GM12801 (cell line): ENCODE measurements around the gene CLDN4.

ENCODE experiments used
- TF ChIP-seq, protein P1 (sequence below): IDR thresholded peaks from one replicate; pipeline ENCODE4 v1.5.1; 2011; ENCODE audit warnings: control low read depth; ENCODE audit not compliant: insufficient read length; ENCODE audit errors: extremely low read depth

The CLDN4 gene, protein sequence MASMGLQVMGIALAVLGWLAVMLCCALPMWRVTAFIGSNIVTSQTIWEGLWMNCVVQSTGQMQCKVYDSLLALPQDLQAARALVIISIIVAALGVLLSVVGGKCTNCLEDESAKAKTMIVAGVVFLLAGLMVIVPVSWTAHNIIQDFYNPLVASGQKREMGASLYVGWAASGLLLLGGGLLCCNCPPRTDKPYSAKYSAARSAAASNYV

DNA sequence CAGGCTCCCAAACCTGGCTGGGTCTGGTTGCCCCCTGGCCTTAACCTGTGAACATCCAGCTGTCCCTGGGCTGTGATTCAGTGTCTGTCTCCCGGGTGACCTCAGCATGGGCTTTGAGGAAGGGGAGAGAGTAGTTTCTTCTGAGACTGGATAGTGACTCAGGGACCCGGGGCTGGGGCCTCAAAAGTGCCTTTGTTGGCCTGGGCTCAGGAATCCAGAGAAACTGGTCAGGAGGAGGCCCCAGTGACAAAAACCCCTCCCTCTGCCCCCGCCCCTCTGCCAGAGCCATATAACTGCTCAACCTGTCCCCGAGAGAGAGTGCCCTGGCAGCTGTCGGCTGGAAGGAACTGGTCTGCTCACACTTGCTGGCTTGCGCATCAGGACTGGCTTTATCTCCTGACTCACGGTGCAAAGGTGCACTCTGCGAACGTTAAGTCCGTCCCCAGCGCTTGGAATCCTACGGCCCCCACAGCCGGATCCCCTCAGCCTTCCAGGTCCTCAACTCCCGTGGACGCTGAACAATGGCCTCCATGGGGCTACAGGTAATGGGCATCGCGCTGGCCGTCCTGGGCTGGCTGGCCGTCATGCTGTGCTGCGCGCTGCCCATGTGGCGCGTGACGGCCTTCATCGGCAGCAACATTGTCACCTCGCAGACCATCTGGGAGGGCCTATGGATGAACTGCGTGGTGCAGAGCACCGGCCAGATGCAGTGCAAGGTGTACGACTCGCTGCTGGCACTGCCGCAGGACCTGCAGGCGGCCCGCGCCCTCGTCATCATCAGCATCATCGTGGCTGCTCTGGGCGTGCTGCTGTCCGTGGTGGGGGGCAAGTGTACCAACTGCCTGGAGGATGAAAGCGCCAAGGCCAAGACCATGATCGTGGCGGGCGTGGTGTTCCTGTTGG, at the start of gene CLDN4:
Gene CLDN4 (plus strand): TSS at position 316 of the 903 bp plus-strand sequence. CDS start 206 bp downstream, at position 522.
- TF ChIP-seq, protein P1, sequence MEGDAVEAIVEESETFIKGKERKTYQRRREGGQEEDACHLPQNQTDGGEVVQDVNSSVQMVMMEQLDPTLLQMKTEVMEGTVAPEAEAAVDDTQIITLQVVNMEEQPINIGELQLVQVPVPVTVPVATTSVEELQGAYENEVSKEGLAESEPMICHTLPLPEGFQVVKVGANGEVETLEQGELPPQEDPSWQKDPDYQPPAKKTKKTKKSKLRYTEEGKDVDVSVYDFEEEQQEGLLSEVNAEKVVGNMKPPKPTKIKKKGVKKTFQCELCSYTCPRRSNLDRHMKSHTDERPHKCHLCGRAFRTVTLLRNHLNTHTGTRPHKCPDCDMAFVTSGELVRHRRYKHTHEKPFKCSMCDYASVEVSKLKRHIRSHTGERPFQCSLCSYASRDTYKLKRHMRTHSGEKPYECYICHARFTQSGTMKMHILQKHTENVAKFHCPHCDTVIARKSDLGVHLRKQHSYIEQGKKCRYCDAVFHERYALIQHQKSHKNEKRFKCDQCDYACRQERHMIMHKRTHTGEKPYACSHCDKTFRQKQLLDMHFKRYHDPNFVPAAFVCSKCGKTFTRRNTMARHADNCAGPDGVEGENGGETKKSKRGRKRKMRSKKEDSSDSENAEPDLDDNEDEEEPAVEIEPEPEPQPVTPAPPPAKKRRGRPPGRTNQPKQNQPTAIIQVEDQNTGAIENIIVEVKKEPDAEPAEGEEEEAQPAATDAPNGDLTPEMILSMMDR, result no peak

DNA sequence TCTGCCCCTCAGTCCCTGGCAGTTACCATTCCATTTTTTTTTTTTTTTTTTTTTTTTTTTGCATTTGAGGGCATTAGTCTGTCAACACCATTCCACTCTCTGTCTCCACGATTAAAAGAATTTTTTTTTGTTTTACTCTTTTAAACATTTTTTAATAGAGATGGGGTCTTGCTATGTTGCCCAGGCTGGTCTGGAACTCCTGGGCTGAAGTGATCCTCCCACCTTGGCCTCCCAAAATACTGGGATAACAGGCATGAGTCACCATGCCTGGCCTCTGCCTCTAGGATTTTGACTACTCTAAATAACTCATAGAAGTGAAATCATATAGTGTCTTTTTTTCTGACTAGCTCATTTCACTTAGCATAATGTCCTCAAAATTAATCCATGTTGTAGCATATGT, 44.2 kb upstream of the CLDN4 start:
- TF ChIP-seq, protein P1, result no peak

DNA sequence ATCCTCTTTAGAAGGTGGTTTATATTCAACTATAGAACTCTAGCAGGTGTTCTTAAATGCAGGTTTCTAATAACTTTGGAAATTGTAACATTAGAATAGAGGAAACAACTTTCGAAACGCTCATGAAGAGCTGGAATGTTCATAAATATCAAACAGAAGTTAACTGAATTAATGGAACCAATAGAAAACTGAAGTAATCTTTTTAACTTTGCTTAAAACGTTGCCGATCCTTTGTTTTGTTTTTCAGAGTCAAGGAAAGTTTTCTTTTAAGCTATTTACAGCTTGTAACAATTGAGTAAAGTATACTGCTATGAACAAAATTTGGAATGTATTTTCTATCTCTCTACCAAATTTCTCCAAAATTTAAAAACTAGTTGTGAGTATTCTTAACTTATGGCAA, 41.7 kb upstream of the CLDN4 start:
- TF ChIP-seq, protein P1, result no peak

DNA sequence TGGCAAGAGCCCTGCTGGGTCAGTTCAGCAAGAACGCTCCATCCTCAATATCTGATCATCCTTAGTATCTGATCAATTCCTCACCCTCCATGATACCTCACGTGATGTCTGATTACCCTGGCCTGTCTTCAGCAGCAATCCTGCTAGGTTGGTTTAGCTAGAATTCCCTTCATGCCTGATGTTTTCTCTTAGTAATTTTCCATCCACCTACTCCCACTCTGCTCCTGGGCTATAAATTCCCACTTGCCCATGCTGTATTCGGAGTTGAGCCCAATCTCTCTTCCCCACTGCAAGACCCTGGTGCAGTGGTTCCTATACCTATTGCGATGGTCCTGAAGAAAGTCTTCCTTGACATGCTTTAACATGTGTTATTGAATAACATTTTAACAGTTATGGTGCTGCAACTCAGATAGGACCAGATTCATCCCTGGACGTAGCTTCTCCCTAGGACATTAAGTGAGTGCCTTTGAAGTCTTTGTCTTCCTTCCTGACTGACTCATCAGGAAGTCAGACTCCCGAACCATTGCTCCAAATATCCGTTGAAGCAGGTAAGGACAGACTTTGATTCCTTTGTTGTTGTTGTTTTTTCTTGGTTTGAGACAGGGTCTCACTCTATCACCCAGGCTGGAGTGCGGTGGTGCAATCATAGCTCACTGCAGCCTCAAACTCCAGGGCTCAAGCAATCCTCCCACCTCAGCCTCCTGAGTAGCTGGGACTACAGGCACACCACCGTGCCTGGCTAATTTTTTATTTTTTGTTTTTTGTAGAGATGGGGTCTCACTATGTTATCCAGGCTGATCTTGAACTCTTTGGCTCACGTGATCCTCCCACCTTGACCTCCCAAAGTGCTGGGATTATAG, 31.3 kb upstream of the CLDN4 start:
- TF ChIP-seq, protein P1, result no peak

DNA sequence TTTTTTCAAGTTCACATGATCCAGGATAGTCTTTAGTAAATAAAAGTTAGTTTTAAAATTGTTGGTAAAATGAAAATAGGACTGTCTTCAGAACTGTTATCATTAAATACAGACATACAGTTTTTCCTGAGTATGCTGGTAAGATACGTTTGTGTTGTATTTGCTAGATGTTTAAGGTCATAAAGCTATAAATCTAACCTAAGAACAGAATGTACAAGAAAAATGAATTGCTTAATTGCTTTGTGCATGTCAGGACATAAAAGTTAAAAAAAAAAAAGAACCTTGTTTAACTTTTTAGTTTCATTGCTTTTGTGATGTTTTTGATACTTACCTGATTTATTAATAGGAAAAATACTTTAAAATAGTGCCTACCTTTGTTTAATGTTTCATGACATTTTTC, 29.2 kb upstream of the CLDN4 start:
- TF ChIP-seq, protein P1, result no peak

DNA sequence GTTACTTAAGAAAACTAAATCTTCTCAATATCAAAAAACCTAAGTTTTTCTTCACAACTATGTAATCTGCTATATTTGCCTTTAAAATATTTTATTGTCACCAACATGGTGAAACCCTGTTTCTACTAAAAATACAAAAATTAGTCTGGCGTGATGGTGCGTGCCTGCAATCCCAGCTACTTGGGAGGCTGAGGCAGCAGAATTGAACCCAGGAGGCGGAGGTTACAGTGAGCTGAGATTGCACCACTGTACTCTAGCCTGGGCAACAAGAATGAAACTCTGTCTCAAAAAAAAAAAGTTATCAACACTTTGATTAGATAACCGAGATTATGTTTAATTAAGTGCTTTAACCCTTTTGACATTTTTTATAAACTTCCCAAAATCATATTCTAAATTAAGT, 28.3 kb upstream of the CLDN4 start:
- TF ChIP-seq, protein P1, result no peak

DNA sequence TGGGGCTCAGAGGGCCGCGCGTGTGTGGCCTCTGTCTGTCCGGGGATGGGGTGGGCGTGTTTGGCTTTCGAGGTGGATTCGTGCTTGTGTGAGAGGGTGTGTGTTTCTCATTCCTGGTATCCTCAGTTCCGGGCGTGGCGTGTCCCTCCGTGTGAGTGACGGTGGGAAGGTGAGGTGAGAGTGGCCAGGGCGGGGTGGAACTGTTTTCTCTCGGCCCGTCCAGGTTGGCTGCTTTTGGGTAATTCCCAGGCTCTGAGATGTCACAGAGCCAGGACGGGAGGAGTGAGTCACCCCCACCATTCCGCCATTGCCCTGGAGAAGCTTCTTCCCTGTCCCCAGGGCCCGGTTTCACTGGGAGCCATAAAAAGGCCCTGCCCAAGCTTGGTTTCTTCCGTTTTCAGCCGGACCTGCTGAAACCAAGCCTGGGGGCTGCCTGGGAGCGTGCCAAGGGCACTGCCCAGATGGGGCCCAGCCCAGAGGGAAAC, 21.3 kb upstream of the CLDN4 start:
- TF ChIP-seq, protein P1, result no peak
